ENCODE measurements around the gene MEOX1. TPM values are rescaled to one million over a fixed set of nuclear protein-coding genes. Genes with fewer than 3 reads are reported as not detected.

Gene MEOX1
- total RNA-seq, 2 donors from 2014 or later = 3.4 to 6.1 TPM

DNA sequence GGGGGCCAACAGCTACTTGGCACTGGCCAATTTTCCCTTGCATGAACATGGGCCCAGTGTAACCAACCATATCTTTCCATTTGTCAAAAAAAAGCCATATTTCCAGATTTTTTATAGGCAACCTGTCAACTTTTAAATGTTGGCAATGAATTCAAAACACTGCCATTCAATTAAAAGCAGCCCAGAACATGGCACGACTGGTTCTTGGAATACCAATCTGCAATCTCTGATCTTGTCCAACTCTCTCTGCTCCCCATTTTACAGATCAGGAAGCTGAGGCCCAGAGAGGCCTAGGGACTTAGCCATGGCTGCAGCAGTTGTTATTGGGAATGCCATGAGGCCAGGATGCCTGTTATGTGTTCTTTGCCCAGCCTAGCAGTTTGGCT is 8.9 kb upstream of the MEOX1 start:
- intact Hi-C loops (cut with DNase I) = no loop called here
- Histone ChIP-seq H3K4me1 (replicated peaks) (peaks cover 15% of the 10 kb centered on the region), H3K27me3 (replicated peaks; ENCODE audit: insufficient read depth) (no peaks in the 10 kb centered on the region), H3K9me3 (no peaks in the 10 kb centered on the region), H3K4me3 (no peak overlapping the region), H3K36me3 (no peaks in the 10 kb centered on the region), H3K27ac (no peak overlapping the region)
- 19% methylated on average over 1 of the region's 1 CpG for WGBS
- no peak for TF ChIP-seq POLR2A (IDR thresholded peaks at IDR 0.05)
- TF ChIP-seq, protein P1, sequence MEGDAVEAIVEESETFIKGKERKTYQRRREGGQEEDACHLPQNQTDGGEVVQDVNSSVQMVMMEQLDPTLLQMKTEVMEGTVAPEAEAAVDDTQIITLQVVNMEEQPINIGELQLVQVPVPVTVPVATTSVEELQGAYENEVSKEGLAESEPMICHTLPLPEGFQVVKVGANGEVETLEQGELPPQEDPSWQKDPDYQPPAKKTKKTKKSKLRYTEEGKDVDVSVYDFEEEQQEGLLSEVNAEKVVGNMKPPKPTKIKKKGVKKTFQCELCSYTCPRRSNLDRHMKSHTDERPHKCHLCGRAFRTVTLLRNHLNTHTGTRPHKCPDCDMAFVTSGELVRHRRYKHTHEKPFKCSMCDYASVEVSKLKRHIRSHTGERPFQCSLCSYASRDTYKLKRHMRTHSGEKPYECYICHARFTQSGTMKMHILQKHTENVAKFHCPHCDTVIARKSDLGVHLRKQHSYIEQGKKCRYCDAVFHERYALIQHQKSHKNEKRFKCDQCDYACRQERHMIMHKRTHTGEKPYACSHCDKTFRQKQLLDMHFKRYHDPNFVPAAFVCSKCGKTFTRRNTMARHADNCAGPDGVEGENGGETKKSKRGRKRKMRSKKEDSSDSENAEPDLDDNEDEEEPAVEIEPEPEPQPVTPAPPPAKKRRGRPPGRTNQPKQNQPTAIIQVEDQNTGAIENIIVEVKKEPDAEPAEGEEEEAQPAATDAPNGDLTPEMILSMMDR (IDR thresholded peaks at IDR 0.05) = no peak
- TF ChIP-seq POLR2AphosphoS5 (IDR thresholded peaks at IDR 0.05) = no peak
- DNase-seq (ENCODE audit: low spot score) = no peak

DNA sequence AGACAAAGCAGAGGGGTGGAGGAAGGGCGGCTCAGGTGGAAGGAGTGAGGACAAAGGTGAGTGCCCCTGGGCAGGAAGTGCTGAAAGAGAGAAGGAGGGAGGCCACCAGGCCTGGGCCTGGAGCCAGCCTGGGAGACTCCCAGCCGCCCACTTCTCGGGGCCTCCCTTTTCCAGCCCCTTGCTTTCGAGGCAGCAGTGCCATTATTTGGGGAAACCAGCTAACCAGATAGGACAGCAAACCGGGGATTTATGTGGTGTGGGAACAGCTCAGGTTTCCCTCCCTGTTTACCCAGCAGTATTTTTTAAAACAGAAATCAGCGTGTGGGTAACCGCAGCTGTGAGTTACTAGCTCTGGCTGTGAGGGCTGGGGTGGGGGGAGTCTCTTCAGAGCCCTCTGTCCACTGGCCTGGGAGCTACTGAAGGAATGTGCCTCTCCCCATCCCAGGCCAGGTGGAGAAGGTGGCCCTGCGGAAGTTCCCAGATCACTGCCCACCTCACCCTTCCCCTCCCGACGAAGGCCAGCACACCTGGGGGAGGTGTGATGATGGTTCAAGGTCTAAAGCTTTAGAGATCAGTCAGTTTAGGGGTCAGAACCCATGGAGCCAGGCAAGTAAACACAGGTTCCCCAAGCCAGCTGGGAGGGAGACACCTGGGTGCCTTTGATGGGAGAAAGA is 8.4 kb upstream of the MEOX1 start:
- Histone ChIP-seq H3K27me3 (replicated peaks; ENCODE audit: insufficient read depth) (no peaks in the 10 kb centered on the region), H3K27ac (no peak overlapping the region), H3K4me3 (no peak overlapping the region), H3K9me3 (no peaks in the 10 kb centered on the region), H3K4me1 (replicated peaks) (peaks cover 15% of the 10 kb centered on the region), H3K36me3 (no peaks in the 10 kb centered on the region)
- no peak for DNase-seq (ENCODE audit: low spot score)
- 31% methylated on average over 10 of the region's 10 CpGs for WGBS
- intact Hi-C loops (cut with DNase I) = no loop called here
- TF ChIP-seq, protein P1 (IDR thresholded peaks at IDR 0.05) = no peak
- no peak for TF ChIP-seq POLR2A (IDR thresholded peaks at IDR 0.05)
- TF ChIP-seq POLR2AphosphoS5 (IDR thresholded peaks at IDR 0.05) = no peak

GRCh38 chr17:43667947-43668348 is 6.2 kb upstream of the MEOX1 start:
- WGBS = 40% methylated on average over 3 of the region's 3 CpGs
- no peak for DNase-seq (ENCODE audit: low spot score)
- TF ChIP-seq POLR2AphosphoS5 (IDR thresholded peaks at IDR 0.05) (no peak), POLR2A (IDR thresholded peaks at IDR 0.05) (no peak)
- TF ChIP-seq, protein P1 (IDR thresholded peaks at IDR 0.05) = no peak

DNA sequence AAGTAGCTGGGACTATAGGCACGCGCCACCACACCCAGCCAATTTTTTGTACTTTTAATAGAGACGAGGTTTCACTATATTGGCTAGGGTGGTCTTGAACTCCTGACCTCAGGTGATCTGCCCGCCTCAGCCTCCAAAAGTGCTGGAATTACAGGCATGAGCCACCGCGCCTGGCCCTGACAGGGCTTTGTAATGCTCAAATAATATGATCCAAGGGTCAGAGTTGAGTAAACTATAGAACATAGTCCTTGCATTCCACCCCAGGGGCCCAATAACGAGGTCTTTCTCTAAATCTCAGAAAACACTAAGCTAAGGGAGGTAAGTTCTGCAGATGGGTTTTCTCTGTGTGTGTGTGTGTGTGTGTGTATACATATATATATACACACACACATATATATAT is 5.8 kb upstream of the MEOX1 start:
- Histone ChIP-seq H3K36me3 (no peaks in the 10 kb centered on the region), H3K27me3 (replicated peaks; ENCODE audit: insufficient read depth) (no peaks in the 10 kb centered on the region)
- WGBS = 93% methylated on average over 7 of the region's 7 CpGs

More at GRCh38 chr17:43667947-43668348, 6.2 kb upstream of the MEOX1 start:
- intact Hi-C loops (cut with DNase I) = no loop called here
- Histone ChIP-seq H3K4me1 (replicated peaks) (peaks cover 15% of the 10 kb centered on the region), H3K27ac (no peak overlapping the region), H3K36me3 (no peaks in the 10 kb centered on the region), H3K4me3 (no peak overlapping the region), H3K9me3 (no peaks in the 10 kb centered on the region), H3K27me3 (replicated peaks; ENCODE audit: insufficient read depth) (no peaks in the 10 kb centered on the region)

DNA sequence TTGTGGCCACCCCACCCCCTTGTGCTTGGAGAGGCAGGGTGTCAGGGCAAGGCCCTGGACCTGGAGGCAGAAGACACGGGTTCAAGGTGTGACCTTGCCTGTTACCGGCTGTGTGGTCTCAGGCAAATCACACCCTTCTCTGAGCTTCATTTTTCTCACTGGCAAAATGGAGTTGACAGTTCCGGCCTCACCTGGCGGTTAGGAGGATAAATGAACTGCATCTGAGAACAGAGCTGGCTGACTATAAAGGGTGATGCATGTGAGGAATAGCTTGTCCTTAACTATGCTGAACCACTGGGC is 4.2 kb upstream of the MEOX1 start:
- no peaks in the 10 kb centered on the region for H3K36me3 ChIP-seq
- H3K4me3 ChIP-seq = no peak overlapping the region
- H3K27ac ChIP-seq = no peak overlapping the region
- no peak for TF ChIP-seq POLR2AphosphoS5 (IDR thresholded peaks at IDR 0.05)
- no peaks in the 10 kb centered on the region for H3K9me3 ChIP-seq
- no peak for DNase-seq (ENCODE audit: low spot score)
- intact Hi-C loops (cut with DNase I) = no loop called here
- WGBS = 81% methylated on average over 4 of the region's 4 CpGs
- peaks cover 15% of the 10 kb centered on the region for H3K4me1 ChIP-seq (replicated peaks)
- H3K27me3 ChIP-seq (replicated peaks; ENCODE audit: insufficient read depth) = no peaks in the 10 kb centered on the region

More for the DNA sequence above, 5.8 kb upstream of the MEOX1 start:
- intact Hi-C loops (cut with DNase I) = no loop called here
- TF ChIP-seq POLR2AphosphoS5 (IDR thresholded peaks at IDR 0.05) = no peak
- TF ChIP-seq, protein P1 (IDR thresholded peaks at IDR 0.05) = no peak
- TF ChIP-seq POLR2A (IDR thresholded peaks at IDR 0.05) = no peak
- Histone ChIP-seq H3K4me1 (replicated peaks) (peaks cover 15% of the 10 kb centered on the region), H3K27ac (no peak overlapping the region), H3K9me3 (no peaks in the 10 kb centered on the region), H3K4me3 (no peak overlapping the region)
- DNase-seq (ENCODE audit: low spot score) = no peak

All from prostate gland (tissue), 2 donors.